ENCODE data around the gene R3HDML.

DNA sequence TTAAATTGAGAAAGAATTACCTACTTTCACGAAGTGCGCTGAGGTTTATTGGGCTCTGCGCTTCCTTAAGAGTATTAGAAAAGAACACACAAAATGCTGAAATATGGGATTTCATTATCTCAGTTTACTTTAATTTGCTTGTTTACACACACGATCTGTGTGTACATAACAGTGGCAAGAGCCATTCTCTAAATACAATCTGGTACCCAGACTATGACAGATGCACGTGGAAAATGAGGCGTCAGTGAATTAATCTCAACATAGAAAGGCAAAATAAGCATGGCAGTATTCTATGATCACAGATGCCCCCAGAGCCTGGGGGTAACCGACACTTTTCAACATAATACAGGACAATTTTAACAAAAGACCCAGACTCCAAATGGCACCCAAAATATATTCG lies 34.1 kb upstream of the R3HDML start:
- TF ChIP-seq TBP (optimal IDR thresholded peaks at IDR 0.05; ENCODE audit: low read depth, low read length) (no peak), EP300 (IDR thresholded peaks at IDR 0.05; ENCODE audit: low read length) (no peak), MEIS2 (IDR thresholded peaks at IDR 0.05; ENCODE audit: partially characterized antibody) (no peak), ZNF644 (tag; IDR thresholded peaks at IDR 0.05; ENCODE audit: low read depth) (no peak), FOXJ2 (tag; IDR thresholded peaks at IDR 0.05) (no peak), CEBPB (tag; IDR thresholded peaks at IDR 0.05) (no peak), RFX1 (IDR thresholded peaks at IDR 0.05) (no peak), MYNN (IDR thresholded peaks at IDR 0.05) (no peak), MYNN (CRISPR knock-in tag; IDR thresholded peaks at IDR 0.05) (no peak), NCOR1 (IDR thresholded peaks at IDR 0.05) (no peak), GTF2F1 (IDR thresholded peaks at IDR 0.05; ENCODE audit: low read depth, low read length) (no peak), HDGF (IDR thresholded peaks at IDR 0.05) (no peak), FOXJ3 (CRISPR knock-in tag; IDR thresholded peaks at IDR 0.05) (no peak)
- TF ChIP-seq, protein P1, sequence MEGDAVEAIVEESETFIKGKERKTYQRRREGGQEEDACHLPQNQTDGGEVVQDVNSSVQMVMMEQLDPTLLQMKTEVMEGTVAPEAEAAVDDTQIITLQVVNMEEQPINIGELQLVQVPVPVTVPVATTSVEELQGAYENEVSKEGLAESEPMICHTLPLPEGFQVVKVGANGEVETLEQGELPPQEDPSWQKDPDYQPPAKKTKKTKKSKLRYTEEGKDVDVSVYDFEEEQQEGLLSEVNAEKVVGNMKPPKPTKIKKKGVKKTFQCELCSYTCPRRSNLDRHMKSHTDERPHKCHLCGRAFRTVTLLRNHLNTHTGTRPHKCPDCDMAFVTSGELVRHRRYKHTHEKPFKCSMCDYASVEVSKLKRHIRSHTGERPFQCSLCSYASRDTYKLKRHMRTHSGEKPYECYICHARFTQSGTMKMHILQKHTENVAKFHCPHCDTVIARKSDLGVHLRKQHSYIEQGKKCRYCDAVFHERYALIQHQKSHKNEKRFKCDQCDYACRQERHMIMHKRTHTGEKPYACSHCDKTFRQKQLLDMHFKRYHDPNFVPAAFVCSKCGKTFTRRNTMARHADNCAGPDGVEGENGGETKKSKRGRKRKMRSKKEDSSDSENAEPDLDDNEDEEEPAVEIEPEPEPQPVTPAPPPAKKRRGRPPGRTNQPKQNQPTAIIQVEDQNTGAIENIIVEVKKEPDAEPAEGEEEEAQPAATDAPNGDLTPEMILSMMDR (IDR thresholded peaks at IDR 0.05 in 2 of 3, conservative IDR thresholded peaks at IDR 0.05 in 1 of 3; ENCODE audit: insufficient read depth in 2 of 3, low read depth in 1 of 3, low read length in 3 of 3): no peak

Data from K562 (cell line).